ENCODE data around the gene TWIST2. TPM values are rescaled to one million over a fixed set of nuclear protein-coding genes. Genes with fewer than 3 reads are reported as not detected.

Gene TWIST2
- total and polyA plus RNA-seq, 9 of the 15 experiments (the other 6 are each of a cell fraction or from before 2014, with no cell fraction given), result not detected

DNA sequence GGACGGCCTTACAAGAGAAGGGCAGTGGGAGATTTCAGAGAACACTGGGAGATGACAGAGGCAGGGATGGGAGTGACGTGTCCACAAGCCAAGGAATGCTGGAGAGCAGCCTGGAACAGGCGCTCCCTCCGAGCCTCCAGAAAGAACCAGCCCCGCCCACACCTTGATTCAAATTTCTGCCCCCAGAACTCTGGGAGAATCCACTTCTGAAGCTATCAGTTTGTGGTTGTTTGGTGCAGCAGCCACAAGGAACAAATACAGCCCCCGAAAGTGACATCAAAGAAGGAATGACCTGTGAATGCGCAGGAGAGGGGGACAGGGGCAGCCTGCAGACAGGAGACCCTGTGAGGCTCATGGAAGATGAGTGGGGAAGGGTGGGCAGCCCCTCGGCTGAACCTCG, 67.3 kb downstream of the TWIST2 start:
- Histone ChIP-seq H4K20me1 (replicated peaks; ENCODE audit: control insufficient read depth, insufficient read depth, low read length) (no peaks in the 10 kb centered on the region), H3K27me3 (ENCODE audit: control insufficient read depth in 2 of 2, insufficient read depth in 2 of 2, low read length in 2 of 2) (peaks cover 3 to 46% of the 10 kb centered on the region in 2 experiments; a peak in 3 of 5 replicates), H3K4me2 (ENCODE audit: insufficient read depth, low read length) (no peak overlapping the region), H3K9me3 (replicated peaks; ENCODE audit: control insufficient read depth, insufficient read depth, low read depth, low read length) (no peaks in the 10 kb centered on the region), H3K9ac (ENCODE audit: insufficient read depth in 1 of 2, low read depth in 2 of 2, low read length in 2 of 2) (no peak overlapping the region), H2AFZ (ENCODE audit: low read depth, low read length) (no peak overlapping the region), H3K4me1 (replicated peaks in 1 of 2; ENCODE audit: control insufficient read depth in 2 of 2, insufficient read depth in 2 of 2, low read length in 2 of 2) (no peaks in the 10 kb centered on the region), H3K4me3 (no peak overlapping the region), H3K36me3 (ENCODE audit: control insufficient read depth, insufficient read depth, low read length) (no peaks in the 10 kb centered on the region), H3K79me2 (ENCODE audit: control insufficient read depth, insufficient read depth, low read length) (no peaks in the 10 kb centered on the region), H3K27ac (ENCODE audit: extremely low read depth, low read depth, low read length) (no peak overlapping the region), H3K9me1 (ENCODE audit: control insufficient read depth, insufficient read depth, low read length) (no peaks in the 10 kb centered on the region)
- POLR2A ChIA-PET, result no interaction called here
- intact Hi-C loops (cut with micrococcal nuclease) (no loop called here), in situ Hi-C loops (cut with MboI) (no loop called here)
- DNase-seq (ENCODE audit: extremely low read depth in 1 of 4, low spot score in 3 of 4) (no peak), FAIRE-seq (no peak), ATAC-seq (no peak)
- WGBS (ENCODE audit: insufficient coverage, low coverage, missing lambda C conversion rate), result 0% methylated on average over 9 of the region's 9 CpGs
- BruUV-seq (replicated peaks), result no TSS peak
- CTCF ChIA-PET (ENCODE audit: low intra/inter-chr PET ratio), result no interaction called here
- TF ChIP-seq SNIP1 (IDR thresholded peaks at IDR 0.05; ENCODE audit: low read depth) (no peak), SP2 (IDR thresholded peaks at IDR 0.05; ENCODE audit: extremely low read depth, low read depth, low read length, poor library complexity, severe bottlenecking) (no peak), ZC3H8 (IDR thresholded peaks at IDR 0.05) (no peak), SREBF1 (IDR thresholded peaks at IDR 0.05; ENCODE audit: borderline replicate concordance, low read depth, low read length) (no peak), ELK1 (CRISPR knock-in tag; IDR thresholded peaks at IDR 0.05) (no peak)
- TF ChIP-seq, protein P1, sequence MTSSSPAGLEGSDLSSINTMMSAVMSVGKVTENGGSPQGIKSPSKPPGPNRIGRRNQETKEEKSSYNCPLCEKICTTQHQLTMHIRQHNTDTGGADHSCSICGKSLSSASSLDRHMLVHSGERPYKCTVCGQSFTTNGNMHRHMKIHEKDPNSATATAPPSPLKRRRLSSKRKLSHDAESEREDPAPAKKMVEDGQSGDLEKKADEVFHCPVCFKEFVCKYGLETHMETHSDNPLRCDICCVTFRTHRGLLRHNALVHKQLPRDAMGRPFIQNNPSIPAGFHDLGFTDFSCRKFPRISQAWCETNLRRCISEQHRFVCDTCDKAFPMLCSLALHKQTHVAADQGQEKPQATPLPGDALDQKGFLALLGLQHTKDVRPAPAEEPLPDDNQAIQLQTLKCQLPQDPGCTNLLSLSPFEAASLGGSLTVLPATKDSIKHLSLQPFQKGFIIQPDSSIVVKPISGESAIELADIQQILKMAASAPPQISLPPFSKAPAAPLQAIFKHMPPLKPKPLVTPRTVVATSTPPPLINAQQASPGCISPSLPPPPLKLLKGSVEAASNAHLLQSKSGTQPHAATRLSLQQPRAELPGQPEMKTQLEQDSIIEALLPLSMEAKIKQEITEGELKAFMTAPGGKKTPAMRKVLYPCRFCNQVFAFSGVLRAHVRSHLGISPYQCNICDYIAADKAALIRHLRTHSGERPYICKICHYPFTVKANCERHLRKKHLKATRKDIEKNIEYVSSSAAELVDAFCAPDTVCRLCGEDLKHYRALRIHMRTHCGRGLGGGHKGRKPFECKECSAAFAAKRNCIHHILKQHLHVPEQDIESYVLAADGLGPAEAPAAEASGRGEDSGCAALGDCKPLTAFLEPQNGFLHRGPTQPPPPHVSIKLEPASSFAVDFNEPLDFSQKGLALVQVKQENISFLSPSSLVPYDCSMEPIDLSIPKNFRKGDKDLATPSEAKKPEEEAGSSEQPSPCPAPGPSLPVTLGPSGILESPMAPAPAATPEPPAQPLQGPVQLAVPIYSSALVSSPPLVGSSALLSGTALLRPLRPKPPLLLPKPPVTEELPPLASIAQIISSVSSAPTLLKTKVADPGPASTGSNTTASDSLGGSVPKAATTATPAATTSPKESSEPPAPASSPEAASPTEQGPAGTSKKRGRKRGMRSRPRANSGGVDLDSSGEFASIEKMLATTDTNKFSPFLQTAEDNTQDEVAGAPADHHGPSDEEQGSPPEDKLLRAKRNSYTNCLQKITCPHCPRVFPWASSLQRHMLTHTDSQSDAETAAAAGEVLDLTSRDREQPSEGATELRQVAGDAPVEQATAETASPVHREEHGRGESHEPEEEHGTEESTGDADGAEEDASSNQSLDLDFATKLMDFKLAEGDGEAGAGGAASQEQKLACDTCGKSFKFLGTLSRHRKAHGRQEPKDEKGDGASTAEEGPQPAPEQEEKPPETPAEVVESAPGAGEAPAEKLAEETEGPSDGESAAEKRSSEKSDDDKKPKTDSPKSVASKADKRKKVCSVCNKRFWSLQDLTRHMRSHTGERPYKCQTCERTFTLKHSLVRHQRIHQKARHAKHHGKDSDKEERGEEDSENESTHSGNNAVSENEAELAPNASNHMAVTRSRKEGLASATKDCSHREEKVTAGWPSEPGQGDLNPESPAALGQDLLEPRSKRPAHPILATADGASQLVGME (CRISPR knock-in tag; IDR thresholded peaks at IDR 0.05), result no peak
- TF ChIP-seq, protein P2, sequence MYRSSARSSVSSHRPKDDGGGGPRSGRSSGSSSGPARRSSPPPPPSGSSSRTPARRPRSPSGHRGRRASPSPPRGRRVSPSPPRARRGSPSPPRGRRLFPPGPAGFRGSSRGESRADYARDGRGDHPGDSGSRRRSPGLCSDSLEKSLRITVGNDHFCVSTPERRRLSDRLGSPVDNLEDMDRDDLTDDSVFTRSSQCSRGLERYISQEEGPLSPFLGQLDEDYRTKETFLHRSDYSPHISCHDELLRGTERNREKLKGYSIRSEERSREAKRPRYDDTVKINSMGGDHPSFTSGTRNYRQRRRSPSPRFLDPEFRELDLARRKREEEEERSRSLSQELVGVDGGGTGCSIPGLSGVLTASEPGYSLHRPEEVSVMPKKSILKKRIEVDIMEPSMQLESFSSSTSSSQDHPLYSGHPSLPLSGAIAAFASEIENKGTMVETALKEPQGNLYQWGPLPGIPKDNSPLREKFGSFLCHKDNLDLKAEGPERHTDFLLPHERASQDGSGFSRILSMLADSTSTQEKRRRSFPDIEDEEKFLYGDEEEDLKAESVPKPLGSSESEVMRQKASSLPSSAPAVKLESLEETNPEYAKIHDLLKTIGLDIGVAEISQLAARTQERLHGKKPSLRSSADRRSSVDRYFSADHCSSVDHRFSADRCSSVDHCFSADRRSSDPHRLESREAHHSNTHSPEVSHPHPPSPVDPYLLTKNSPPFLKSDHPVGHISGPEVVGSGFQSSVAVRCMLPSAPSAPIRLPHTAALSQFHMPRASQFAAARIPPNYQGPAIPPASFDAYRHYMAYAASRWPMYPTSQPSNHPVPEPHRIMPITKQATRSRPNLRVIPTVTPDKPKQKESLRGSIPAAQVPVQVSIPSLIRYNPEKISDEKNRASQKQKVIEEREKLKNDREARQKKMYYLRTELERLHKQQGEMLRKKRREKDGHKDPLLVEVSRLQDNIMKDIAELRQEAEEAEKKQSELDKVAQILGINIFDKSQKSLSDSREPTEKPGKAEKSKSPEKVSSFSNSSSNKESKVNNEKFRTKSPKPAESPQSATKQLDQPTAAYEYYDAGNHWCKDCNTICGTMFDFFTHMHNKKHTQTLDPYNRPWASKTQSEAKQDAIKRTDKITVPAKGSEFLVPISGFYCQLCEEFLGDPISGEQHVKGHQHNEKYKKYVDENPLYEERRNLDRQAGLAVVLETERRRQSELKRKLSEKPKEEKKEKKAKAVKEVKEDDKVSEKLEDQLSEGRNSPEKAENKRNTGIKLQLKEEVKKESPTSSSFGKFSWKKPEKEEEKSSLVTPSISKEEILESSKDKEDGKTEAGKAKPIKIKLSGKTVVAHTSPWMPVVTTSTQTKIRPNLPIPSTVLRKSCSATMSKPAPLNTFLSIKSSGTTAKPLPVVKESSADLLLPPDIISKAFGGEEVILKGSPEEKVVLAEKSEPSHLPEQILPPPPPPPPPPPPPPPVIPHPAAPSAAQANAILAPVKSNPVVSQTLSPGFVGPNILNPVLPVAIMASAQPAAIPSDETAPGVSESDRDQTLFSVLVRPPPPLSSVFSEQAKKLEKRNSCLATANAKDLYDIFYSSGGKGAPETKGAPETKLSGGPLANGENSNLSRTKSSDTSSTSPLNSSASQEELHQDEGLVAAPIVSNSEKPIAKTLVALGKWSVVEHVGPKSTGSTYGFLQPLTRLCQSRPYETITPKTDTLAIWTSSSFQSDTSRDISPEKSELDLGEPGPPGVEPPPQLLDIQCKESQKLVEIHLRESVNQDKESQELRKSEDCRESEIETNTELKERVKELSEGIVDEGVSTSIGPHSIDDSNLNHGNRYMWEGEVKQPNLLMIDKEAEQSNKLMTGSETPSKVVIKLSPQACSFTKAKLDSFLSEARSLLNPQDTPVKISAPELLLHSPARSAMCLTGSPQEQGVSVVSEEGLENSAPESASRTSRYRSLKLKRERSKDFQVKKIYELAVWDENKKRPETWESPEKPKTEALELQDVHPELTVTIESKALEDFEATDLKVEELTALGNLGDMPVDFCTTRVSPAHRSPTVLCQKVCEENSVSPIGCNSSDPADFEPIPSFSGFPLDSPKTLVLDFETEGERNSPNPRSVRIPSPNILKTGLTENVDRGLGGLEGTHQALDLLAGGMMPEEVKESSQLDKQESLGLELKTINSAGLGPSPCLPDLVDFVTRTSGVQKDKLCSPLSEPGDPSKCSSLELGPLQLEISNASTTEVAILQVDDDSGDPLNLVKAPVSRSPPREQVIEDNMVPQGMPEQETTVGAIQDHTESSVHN (IDR thresholded peaks at IDR 0.05; ENCODE audit: borderline replicate concordance in 1 of 2, low read depth in 1 of 2), result no peak

All from K562 (cell line).